Brain microvascular endothelial cell (primary cell): Measurements from ENCODE around the gene RAPGEF6.
"Not testable (repeated sequence)": the region's sequence is repeated elsewhere in the genome, so short reads cannot be mapped to it uniquely, and the experiment has no call there.

Source experiments
- DNase-seq: peaks from one replicate; pipeline ENCODE4 v3.0.0-alpha.2; 2020
- H3K27ac ChIP-seq: fragments of 250-450 bp; sonication (Bioruptor Pico); 2 replicates; pipeline ENCODE4 v1.5.1; 2020; ENCODE audit warnings: mild to moderate bottlenecking, moderate library complexity
- H3K27me3 ChIP-seq: fragments of 250-450 bp; sonication (Bioruptor Pico); replicated peaks from 2 replicates; pipeline ENCODE4 v1.5.1; 2020; ENCODE audit warnings: mild to moderate bottlenecking
- H3K36me3 ChIP-seq: fragments of 250-450 bp; sonication (Bioruptor Pico); replicated peaks from 2 replicates; pipeline ENCODE4 v1.5.1; 2020; ENCODE audit warnings: mild to moderate bottlenecking
- H3K4me3 ChIP-seq: 2 replicates; pipeline ENCODE4 v1.5.1; 2011; ENCODE audit warnings: low read depth, mild to moderate bottlenecking, control low read depth, low read length, moderate library complexity
- in situ Hi-C: cut with HindIII; loops from 2 replicates; pipeline ENCODE4 v1.10.0; 2017; ENCODE audit warnings: low sequenced_read_pairs, low pct_ligation_motif_present
- TF ChIP-seq, protein P1 (sequence below): IDR thresholded peaks from 2 replicates; pipeline ENCODE4 v1.5.1; 2011; ENCODE audit warnings: low read depth, mild to moderate bottlenecking, moderate library complexity, low read length, control low read depth, inconsistent platforms; ENCODE audit errors: missing control alignments

The RAPGEF6 gene

DNA sequence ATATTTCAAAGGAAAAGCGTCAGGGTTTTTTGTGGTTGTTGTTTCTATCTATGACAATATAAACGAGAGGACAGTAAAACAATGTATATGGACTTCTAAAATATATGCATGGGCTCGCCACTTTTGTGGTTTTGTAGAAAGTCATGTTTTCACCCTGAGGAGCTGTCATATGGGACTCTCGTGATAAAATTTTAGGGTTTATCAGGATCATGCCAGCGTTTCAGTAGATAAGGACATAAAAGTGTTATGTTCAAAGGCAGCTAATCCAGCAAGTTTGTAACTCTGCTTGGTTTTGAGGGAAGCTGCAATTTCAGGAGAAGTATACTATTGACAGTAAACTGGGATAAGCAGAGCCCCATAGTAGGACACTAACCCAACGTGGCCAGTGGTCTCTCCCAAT lies 250.9 kb downstream of the RAPGEF6 start:
- TF ChIP-seq, protein P1, sequence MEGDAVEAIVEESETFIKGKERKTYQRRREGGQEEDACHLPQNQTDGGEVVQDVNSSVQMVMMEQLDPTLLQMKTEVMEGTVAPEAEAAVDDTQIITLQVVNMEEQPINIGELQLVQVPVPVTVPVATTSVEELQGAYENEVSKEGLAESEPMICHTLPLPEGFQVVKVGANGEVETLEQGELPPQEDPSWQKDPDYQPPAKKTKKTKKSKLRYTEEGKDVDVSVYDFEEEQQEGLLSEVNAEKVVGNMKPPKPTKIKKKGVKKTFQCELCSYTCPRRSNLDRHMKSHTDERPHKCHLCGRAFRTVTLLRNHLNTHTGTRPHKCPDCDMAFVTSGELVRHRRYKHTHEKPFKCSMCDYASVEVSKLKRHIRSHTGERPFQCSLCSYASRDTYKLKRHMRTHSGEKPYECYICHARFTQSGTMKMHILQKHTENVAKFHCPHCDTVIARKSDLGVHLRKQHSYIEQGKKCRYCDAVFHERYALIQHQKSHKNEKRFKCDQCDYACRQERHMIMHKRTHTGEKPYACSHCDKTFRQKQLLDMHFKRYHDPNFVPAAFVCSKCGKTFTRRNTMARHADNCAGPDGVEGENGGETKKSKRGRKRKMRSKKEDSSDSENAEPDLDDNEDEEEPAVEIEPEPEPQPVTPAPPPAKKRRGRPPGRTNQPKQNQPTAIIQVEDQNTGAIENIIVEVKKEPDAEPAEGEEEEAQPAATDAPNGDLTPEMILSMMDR, result no peak
- Histone ChIP-seq H3K4me3 (no peak overlapping the region), H3K27ac (no peak overlapping the region), H3K36me3 (no peaks in the 10 kb centered on the region), H3K27me3 (no peaks in the 10 kb centered on the region)
- in situ Hi-C loops, result no loop called here
- no peak for DNase-seq

- no peaks in the 10 kb centered on the region for H3K36me3 ChIP-seq
- no peak overlapping the region for H3K4me3 ChIP-seq
- TF ChIP-seq, protein P1, result peak; percentile 74
- no peak overlapping the region for H3K27ac ChIP-seq
- in situ Hi-C loops, result no loop called here
- DNase-seq, result peak; percentile 52
- H3K27me3 ChIP-seq, result no peaks in the 10 kb centered on the region
Measured at GRCh38 chr5:131382407-131383395, 252.3 kb downstream of the RAPGEF6 start.

DNA sequence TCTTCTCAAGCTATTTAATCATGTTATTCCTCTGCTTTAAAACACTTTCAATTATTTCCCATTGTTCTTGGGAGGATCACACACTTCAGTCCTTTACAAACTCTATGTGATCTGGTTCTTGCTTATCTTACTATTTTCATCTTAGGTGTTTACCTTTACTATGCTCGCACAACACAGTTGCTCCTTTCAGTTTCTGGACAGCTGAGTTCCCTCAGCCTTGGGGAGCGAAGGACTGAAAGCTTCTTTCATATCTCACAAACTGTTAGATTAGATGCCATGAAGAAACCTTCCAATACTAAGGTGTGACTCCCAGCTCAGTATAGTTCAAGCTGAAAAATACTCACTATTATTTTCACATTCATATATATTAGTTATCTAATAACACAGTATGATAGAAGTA lies 253.3 kb downstream of the RAPGEF6 start:
- no peak overlapping the region for H3K4me3 ChIP-seq
- H3K36me3 ChIP-seq, result no peaks in the 10 kb centered on the region
- no peaks in the 10 kb centered on the region for H3K27me3 ChIP-seq
- TF ChIP-seq, protein P1, result no peak
- no peak for DNase-seq
- in situ Hi-C loops, result no loop called here
- no peak overlapping the region for H3K27ac ChIP-seq

- no peak for DNase-seq
- Histone ChIP-seq H3K27ac (no peak overlapping the region), H3K4me3 (no peak overlapping the region), H3K27me3 (no peaks in the 10 kb centered on the region), H3K36me3 (no peaks in the 10 kb centered on the region)
- TF ChIP-seq, protein P1, result no peak
- in situ Hi-C loops, result no loop called here
Measured at GRCh38 chr5:131381021-131381420, 254.0 kb downstream of the RAPGEF6 start.

DNA sequence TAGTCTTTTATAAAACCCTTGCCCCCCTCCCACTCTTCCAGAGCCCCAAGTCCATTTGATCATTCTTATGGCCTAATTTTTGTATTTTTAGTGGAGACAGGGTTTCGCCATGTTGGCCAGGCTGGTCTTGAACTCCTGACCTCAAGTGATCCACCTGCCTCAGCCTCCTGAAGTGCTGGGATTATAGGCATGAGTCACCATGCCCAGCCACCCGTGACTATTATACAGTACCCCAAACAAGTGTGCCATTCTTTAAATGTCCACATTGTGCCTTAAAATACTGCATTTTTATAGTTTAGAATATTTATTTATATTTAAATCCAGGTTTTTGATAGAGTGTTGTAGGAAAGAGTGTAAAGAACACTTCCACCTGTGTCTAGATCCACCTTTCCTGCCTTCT lies 254.8 kb downstream of the RAPGEF6 start:
- H3K36me3 ChIP-seq, in situ Hi-C loops, H3K4me3 ChIP-seq, DNase-seq, H3K27me3 ChIP-seq: not testable (repeated sequence)
- peak overlapping the region; percentile 76 for H3K27ac ChIP-seq

- Histone ChIP-seq H3K27me3 (no peaks in the 10 kb centered on the region), H3K36me3 (no peaks in the 10 kb centered on the region), H3K4me3 (no peak overlapping the region), H3K27ac (peak overlapping the region; percentile 76)
- peak; percentile 82 for DNase-seq
- TF ChIP-seq, protein P1, result no peak
- in situ Hi-C loops, result no loop called here
Measured at GRCh38 chr5:131379723-131380122, 255.3 kb downstream of the RAPGEF6 start.
